Inferior parietal cortex (tissue), 1 donor: Measurements from ENCODE around the gene RIC3.

Source experiments
- DNase-seq: peaks from one replicate; pipeline ENCODE4 v3.0.0-alpha.2; 2016; ENCODE audit errors: extremely low spot score

RIC3 gene

DNA sequence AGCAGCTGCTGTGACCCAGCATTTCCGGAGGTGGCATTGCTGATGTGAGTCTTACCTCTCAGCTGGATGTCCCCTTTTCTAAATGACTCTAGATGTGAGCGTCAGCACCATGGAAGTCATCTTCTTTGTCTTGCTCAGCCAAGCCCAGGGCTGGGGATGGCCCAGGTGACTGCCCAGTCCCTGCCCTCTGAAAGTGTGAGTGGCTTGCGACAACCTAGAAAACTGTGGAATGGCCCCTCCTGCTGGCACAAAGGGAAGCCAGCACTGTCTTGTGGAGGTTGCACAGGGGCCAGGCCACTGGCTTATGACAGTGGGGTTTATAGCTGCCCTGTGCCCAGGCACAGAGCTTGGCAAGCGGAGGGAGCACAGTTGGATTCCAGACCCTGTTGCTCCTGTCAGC is 81.6 kb downstream of the RIC3 start:
- DNase-seq = no peak

DNA sequence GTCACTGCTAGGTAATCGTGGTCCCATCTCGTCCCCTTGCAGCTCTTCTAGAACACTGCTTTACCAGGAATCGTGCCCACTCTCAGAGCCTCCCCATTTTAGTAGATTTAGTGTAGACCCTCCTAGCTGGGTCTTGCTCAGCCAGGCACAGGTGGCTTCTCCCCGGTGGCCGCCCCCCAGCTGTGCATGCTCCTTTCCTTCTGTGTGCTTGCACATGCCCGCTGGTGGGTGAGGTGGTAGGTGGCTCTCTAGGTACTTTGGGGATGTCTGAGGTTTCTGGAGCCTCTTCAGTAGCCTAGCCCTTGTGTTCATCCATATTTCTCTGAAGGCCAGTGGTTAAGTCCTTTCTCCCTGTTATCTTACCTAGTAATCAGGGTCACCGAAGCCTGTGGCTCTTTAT is 82.3 kb downstream of the RIC3 start:
- DNase-seq = no peak

DNA sequence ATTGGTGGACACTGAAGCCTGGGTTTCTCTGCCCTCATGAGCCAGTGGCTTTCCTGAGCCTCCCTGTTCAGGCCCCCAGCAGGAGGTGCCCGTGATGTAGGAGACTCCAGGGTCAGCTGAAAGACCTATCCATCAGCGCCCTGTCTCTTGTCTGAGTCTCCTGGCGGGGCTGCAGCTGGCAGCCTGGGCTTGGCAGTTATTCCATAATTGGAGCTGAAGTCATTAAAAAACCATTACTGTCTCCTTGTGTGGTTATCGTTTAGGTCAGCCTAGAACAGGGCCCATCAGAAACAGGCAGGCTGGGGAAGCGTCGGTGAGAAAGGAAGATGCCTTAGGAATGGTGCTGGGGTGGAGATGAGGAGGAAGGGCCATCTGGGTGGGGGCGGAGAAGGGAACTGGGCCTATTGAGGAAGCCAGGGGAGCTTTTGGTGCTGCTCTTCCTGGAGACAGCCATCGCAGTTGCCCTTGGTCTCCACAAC is 82.8 kb downstream of the RIC3 start:
- DNase-seq = no peak

DNA sequence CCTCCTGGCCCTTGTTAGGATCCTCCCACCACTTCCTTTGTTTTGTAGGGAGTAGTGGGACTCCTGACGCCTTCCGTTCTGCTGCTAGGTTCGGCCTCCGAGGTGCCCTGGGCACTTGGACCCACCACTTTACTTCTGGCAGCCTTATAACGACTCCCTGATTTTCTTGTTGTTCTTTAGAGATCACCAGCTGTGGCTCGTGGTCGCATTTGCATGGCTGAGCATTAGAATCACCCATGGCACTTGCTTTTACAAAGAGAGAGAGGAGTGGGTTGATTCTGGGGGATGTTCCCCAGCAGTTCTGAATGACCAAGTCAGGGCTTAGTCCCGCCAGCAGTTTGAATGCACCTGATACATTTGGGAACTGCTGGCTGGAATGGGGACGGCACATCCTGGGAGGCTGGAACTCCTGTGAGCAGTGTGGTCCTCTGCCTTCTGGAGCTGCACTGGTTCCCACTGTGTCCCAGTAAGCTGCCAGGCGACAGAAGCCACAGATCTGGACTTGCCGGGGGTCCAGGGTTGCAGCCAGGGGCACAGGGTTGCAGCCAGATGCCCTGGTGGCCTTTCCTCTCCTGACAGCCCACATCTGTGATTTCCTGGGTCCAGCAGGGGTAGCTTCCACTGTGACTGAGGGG is 83.7 kb downstream of the RIC3 start:
- no peak for DNase-seq

DNA sequence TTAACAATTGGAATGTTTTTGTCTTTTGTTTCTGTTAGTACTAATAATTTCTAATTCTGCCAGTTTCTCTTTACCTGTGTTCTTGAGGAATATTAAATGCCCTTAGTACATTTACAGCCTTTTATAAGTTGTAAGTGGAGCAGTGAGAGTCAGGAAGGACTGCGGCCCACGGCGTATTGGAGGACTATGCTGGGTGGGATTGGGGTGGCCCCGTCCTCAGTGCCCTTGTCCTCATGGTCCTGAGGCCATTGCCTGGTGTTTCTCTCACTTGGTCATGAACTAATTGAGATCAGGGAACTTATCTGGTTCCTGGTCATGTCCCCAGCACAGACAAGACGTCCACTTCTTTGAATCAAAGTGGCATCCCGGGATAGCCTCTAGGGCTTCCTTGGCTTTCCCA is 84.5 kb downstream of the RIC3 start:
- DNase-seq = no peak

DNA sequence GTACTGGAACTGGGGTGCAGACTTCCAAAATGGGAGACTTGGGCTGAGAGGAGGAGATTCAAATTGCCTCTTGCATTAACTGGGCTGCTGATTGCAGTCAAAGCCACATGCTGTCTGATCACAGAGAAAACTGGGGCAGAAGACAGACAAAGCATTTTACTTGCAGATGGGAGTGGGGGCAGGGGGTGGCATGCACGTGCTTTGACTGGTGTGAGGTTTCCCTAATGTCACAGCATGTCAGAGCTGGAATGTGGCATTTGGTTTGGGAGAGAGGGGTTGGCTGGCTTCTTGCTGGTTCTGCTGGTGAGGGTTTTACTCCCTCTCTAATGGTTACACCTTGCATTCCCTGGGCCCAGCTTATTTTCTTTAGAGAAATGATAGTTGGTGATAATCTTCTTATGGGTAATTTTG is 84.9 kb downstream of the RIC3 start:
- DNase-seq = no peak

DNA sequence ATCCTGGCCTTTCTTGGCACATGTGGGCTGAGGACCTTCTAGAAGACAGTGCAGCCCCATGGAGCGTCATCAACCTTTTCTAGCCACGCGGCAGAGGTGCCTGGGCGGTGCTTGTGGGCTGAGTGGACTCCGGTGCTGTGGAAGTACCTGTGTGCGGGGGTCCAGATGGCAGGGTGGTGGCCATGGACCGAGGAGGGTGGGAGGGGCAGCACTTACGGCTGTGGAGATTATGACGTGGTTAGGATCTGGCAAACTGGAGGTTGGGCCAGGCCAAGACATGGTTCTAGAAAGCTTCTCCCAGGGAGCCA is 85.8 kb downstream of the RIC3 start:
- DNase-seq = no peak

DNA sequence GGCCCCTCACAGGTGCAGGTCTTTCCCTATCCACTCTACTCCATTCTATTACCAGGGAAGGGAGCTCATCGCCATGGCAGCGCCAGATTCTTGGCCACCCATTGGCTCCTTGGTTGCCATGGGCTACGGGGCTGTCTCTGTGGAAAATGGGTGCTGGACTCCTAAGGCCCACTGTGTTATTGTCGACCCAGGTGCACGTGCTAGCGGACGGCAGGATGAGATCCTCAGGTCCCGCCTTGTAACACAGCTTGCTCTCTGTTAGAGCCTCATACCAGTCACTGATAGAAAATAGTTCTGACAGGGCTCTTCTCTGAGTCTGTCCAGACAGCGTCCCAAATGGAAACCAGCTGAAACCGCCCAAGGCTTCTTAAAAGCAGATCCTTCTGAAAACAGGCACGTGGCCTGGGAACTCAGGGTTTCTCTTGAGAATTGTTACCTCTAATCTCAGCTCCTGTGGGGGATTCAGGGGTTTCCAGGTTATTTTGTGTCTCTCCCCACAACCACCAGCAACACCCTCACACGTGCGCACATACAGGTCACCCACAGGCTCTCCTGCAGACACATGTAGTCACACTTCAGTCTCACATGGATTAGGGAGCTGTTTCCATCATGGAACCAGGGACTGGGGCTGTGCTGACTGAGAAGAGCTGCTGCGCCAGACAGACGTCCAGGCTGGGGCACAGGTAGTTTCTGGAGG is 86.3 kb downstream of the RIC3 start:
- DNase-seq = no peak

DNA sequence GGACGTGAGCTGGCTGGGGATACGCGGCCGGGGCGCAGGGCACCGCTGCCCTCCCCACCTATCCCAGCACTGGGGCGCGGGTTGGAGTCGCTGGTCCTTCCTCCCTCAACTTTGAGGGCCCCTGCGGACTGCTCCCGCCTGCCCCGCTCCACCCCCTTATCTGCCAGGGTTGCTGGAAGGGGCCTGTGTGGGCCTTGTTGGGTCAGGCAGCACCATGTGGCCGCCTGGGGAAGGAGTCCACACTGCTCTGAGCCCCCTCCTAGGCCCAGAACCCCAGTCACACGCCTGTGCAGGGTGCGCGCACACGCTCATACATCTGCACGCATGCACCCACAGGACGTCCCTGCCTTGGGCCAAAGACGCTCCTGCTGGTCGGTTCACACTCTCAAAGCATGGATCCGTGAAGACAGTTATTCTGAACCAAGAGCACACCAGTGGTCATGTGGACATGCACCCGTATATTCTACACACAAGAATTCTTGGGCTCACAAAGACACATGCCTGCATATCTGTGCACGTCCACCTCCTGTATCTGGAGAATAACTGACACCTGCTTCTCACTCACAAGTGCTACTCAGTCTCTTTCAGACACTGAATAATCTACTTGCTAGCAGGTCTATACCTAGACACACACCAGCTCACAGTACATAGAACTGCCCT is 87.1 kb downstream of the RIC3 start:
- no peak for DNase-seq

DNA sequence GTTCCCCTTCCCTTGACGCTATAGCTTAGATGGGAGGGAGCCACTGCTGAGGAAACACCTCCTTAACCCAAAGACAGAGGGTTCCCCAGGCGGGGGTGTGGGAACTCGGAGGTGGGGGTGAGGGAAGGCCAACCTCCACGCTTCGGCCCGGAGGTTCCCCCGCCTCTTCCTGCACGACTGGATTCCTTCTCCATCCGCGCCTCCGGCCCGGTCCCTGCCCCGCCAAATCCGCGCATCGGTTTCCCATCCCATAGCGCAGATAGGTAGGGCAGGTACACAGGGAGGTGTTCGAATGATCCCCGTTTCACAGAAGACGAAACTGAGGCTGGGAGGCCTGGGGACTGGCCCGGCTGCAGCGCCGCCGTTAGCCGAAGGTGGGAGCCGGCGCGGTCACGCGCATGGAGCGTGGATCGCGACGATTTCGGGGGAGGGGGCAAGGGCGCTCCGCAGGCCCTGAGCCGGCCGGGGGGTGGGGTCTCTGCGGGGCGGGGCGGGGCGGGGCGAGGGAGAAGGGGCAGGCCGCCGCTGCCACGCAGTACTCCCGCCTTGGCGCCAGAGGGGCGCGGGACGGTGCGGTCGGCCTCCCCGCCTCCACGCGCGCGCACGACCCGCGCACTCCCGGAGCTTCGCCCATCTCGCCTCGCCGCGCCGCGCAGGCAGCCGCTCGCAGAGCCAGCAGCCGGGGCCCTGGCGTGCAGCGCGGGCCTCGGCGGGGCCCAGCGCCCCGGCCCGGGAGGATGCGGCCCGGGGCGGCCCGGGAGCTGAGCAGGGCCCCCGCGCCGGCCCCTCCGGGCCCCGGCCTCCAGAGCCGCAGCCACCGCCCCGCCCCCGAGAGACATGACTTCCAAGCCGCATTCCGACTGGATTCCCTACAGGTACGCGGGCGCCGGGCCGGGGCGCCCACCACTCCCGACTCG is 87.9 kb downstream of the RIC3 start, which contains the start of gene TUB:
Gene TUB, plus strand, starts transcription at position 538 of the 917 bp plus-strand sequence. Its CDS starts 300 bp downstream, at position 838.
- DNase-seq = no peak

DNA sequence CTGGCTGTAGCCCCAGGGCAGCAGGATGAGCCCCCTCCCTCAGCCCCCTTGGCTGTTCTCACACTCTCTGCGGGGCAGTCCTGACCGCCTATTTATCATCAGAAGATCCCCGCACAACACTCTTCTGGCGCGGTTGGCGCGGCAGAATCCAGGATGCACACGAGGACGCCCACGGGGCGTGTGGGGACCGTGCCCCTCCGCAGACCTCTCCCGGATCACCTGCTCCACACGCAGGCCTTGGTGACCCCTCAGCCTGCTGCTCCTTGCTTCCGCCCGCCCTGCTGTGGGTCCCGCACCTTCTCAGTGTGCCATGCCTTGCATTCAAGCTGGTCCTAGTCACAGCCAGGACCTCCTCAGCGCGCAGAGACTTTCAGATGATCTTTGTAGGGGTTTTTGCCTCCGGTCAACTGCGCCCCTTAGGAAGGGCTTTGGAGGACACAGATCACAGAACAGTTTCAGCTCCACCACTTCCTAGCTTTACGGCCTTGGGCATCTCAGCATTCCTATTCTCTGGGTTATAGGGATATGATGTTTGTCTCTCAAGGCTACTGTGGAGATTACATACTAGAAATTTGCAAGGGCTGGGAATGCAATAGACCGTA is 88.7 kb downstream of the RIC3 start:
- DNase-seq = no peak

DNA sequence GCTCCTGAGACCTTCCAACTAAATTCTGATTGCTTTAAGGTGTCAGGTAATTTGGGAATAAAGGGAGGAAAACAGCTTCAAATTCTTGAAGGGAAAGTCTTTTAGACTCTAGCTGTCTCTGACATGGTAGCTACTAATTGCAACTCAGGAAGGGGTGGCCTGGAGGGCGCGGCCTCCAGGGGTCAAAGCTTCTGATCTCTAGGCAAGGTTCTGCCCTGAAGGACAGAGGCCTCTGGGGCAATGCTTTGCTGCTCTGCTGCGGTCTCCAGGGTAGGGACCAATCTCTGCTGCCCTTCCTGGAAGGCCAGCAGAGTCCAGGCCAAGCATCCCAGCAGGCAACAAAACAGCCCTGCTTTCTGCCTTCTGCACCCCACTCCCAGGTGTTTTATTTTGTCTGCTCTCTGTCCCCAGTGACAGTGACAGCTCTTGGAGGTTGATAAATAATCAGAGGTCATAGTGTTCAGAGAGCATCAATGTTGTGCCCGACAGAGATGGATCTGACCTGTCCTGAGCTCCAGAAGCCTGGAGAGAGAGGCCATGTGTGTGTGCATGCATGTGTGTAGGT is 89.6 kb downstream of the RIC3 start:
- no peak for DNase-seq

DNA sequence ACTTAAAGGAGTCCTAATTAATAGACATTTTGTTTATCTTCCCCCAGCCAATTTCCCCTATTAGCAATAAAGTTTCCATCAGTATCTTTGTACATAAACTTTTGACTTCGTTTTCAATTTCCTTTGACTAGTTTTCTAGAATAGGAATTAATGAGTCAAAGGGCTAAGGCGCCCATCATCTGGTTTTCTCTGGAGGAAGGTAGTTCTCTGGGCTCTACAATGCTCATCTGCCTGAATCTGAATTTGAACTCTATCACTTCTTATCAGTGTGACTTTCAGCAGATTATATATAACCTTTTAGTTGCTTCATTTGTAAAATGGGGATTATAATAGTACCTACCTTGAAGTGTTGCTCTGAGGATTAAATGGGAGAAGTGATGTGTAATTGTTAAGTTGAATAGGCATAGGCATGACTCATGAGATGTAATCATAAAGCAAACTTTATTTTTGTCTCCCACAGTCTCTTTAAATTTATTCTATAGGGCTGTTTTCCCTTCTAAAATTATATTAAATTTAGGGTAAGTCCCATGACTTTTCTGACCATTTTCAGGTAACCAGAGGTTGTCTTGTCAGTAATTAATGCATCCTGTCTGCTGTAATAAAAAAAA is 93.6 kb downstream of the RIC3 start:
- DNase-seq = no peak

DNA sequence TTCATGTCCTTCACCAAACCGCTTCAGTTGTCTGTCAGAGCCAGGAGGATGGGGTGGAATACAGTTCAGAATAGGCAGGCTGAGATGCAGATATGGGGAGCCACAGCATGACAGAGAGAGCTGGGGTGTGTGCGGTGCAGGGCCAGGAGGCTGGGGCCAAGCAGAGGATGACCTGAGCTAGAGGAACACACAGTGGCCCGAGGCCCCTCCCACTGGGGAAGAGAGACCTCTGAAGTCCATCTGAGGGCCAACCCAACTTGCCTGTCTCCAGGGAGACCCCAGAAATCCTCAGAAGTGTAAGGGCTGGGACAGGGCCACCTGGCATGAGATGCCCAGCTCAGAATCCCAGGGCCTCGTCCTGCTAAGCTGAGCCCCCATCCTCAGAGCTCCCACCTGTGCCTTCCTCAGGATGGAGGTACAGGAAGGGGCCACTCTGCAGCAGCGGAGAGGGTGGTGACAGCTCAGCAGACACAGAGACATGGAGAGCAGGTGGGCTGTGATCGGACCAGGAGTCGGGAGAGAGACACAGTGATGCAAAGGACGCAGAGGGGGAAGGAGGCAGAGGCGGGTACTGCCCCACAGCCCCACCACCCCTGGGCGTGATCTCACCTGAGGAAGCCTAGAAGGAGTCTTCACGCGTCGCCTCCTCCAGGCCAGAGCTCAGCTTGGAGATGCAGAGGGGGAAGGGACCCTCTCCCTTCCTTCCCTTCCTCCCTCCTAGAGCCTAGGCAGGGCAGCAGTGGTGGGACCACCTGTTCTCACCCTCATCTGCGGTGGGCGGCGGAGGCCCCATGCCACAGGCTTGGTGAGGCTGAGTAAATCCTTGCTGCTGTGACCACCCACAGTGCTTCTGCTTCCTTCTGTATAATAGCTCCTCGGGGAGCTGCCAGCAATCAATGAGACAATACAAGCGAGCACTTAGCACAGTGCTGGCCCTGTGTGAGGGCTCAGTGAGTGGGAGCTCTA is 96.9 kb downstream of the RIC3 start:
- no peak for DNase-seq

DNA sequence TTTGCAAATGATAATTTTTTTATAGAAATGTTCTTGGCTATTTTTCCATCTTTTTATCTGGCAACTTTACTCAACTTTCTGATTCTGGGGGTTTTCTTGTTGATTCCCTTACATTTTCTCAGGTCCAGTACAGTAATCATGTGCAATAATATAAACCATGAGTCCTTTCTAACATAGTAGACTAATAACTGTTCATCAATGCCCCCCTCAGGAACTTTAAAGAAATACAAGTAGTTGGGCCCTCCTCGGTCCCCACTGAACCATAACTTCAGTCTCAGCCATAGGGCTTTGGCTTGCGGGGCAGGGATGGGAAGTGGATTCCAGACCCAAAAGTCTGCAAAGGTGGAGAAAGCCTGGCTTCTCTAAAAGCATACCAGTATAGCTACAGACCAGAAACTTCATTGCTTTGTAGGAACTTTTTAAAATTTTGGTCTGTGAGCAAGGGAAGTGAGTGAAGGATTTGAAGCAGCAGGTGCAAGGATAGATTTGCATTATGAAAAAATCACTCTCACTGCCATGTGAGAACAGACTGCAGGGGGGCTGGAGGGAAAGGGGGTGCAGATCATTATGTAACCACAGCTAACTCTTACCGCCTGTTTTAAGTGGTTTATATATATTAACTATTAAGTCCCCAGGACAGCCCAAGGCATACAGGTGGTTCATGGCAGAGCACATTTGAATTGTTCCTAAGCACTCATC is 98.3 kb downstream of the RIC3 start:
- DNase-seq = no peak

DNA sequence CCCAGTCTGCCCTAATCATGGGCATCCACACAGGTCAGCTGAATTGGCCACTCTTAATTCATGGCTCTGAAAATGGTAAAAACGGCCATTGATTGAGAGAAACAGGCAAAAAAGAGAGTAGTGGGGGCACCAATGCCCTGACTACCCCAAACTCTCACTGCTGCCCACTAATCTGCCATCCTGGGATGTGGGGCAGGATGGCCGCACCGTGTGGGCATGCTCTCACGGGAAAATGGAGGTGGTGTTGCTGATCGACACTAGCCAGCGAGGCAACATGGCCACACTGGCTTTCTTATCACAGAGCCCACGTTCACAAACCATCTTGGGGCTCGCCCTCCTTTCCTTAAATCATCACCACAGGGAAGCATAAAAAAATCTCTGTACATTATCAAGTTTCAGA is 99.1 kb downstream of the RIC3 start:
- no peak for DNase-seq

DNA sequence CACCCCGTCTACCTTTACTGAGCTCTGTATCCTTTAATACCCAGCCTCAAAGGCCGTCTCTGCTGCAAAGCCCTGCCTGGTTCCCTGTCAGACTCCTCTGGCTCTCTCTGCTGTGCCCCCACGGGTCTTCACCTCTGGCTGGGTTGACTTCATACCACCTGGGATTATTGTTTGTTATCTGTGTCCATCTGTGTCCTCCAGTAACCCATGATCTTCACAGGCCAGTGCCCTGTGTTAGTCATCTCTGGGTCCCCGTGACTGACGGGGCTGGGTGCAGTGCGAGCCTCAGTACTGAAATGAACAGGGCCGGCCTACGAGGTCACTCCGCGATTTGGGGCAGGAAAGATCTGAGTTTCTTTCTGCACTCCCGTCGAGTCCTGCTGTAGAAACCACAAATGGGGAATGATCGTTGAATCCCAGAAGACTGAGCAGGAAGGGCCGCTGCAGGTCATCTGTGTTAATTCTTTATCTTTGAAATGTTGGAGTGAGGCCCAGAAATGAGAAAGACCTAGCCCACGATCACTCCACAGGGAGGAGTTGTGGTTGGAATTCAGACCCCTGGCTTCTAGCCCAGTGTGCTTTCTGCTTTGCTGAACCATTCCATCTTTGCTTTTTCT is 100.1 kb downstream of the RIC3 start:
- DNase-seq = no peak

DNA sequence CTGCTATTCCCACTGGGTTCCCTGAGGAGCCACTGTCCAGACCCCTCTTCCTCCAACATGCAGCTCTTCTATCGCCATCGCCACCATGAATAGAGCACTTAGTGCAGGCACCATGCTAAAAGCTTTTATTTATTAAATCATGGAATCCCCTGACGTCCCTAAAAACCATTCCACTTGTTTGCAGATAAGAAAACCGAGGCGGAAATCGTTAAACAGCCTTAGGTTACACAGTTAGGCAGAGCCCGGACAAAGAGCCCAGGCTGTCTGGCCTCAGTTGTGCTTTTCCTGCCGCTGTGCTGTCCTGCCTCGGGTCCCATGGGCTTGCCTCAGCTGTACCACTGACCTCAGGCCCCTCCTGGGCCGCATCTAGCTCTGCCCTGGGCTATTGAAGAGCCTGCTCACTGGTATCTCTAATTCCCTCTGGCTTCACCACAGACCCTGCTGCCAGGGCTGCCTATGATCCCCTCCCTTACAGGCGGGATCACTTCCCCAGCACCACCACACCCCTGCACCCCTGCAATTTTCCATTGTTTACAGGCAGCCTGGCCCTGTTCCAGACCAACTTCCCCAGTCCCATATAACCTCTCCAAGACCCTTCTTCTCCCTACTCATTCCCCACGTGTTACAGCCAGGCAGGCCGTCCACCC is 100.8 kb downstream of the RIC3 start:
- DNase-seq = no peak
